Activated CD4-positive, CD25-positive, alpha-beta regulatory T cell treated with anti-CD3 and anti-CD28 coated beads, Interleukin-2, amount 50 U/mL, for 24 hours (primary cell): Measurements from ENCODE around the gene PRPF19.

ENCODE experiments used
- ATAC-seq, 2 donors: fragments of 150-1000 bp; cut with Tn5 transposase; one replicate each; pipeline ENCODE4 v1.10.0; 2021; ENCODE audit warnings: mild to moderate bottlenecking in 1 of 2, moderate library complexity in 1 of 2

The PRPF19 gene

DNA sequence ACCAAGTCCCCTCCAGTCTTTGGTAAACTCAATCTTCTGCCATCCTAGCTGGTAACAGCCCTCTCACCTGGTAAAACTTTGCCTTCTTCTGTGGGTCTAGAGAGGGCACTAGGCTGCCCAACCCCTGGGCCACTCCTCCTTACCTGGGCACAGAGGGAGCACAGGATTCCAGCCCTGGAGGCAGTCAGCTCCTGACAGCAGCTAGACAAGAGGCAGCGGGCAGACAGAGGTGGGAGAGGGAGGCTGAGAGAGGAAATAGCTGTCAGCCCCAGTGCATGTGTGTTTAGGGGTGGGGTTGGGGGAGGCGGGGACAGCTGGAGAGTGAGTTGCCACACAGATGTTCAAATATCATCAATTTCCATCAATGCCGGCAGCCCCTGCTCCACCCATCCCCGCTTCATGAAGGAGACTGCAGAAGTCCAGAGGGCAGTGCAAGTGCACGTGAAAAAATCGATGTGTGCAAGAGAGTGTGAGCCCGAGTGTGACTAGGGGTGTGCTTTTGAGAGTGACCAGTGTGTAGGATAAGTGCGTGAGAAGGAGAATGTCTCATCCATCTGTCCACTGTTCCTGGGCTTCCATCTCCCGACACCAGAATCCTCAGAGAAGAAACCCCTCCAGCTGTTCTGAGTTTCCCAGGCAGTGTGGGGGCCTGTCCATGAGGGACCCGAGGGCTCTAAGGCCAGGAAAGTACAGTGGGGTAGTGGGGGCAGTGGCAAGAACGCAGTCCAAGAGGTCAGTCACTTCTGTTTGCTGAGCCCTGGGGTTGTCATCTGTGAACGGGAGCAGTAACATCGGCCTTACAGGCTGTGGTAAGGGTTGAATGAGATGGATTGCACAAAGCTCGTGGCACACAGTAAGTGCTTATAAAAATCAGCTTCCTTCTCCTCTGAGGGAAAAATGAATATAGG, 50.4 kb downstream of the PRPF19 start, which contains the start of gene PTGDR2:
Gene PTGDR2, minus strand, starts transcription at position 225 of the 908 bp plus-strand sequence. CDS start 2,228 bp downstream, outside the sequence.
- ATAC-seq, result no peak

- ATAC-seq, result no peak
Measured at GRCh38 chr11:60854847-60855725, 51.3 kb downstream of the PRPF19 start.

- no peak for ATAC-seq
Measured at GRCh38 chr11:60854140-60854846, 52.1 kb downstream of the PRPF19 start.

GRCh38 chr11:60852982-60853950, 53.1 kb downstream of the PRPF19 start:
- ATAC-seq, result no peak

- no peak for ATAC-seq
Measured at GRCh38 chr11:60852117-60852981, 54.0 kb downstream of the PRPF19 start.

DNA sequence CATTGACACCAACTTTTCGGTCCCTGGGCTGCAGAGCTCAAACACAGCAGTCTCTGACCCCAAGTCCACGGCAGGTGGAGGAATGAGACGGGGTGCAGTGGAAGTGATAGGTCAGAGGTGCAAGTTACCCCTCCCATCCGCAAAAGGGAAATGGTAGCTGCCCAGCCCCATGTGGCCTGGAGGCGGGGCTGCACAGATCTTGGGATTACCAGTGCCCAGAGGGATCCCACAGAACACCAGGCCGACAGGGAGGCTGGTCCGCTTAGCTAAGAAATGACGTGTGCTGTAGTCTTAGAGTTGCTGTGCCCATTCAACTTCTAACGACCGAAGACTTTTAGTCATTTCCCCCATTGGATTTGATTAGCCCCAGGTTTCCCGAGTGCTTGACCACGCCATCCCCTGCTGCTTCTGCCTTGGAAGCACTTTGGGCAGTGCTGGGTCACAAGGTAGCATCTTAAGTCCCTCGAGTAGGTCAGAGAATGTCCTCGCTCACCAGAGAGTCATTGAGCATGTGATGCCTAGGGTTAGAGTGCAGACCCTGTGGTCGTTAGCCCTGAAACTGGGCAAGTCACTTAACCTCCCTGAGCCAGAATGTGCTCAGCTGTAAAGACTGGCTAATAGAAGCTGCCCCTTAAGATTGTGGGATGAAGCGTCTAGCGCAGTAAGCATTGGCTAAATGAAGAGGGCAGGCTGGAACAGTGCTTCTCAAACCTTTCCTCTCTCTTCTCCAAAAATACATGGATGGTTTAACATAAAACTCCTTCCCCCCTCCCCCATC, 54.9 kb downstream of the PRPF19 start:
- no peak for ATAC-seq

DNA sequence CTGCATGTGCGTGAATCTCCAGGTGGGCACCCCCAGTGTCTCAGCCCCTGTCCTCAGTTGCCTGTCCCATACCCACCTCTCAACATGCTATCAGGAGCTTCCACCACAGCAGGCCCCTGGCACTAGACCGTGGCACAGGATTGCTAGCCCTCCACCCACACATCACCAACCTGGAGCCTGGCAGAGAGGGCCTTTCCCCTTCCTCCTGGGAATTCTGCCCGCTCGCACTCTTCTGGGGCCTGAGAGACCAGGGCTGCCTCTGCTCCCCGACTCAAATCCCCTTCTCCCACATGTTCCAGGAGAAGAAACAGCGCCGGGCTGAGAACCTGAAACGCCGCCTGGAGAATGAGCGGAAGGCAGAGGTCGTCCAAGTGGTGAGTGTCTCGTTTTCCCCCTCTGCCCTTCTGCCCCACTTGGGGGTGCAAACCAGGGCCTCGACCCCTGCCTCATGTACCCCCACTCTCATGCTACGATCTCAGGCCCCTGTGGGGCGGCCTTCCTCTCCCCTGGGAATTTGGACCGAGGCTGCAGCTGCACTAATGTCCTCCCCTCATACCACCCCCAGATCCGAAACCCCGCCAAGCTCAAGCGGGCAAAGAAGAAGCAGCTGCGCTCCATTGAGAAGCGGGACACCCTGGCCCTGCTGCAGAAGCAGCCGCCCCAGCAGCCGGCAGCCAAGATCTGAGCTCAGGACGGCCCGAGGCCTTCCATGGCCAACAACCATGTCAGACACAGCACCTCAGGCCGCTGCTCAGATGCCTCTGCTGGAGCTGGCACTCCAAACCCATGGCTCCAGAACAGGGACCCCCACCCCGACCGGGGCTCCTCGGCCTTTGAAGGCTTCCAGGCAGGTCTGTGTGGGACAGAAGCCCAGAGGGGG, 56.5 kb downstream of the PRPF19 start:
- no peak for ATAC-seq

DNA sequence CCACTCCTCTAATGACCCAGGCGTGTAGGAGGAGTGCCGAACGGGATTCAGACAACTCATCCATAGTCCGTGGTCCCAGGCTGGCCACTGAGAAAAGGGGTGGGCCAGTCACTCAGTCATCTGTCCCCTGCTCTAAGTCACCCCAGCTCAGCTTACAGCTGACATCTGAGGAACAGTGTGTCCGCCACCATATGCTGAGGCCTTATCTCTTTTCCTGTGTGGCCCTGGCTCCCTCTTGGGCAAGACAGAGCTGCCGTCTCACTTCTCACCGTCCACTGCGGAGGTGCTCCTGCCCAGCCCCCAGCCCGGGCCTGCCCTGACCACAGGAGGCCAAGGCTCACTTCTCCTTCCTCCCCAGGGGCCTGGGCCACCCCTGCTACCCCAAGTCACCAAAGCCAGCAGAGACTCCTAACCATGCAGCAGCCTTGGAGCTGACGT, 57.7 kb downstream of the PRPF19 start:
- ATAC-seq, result no peak

GRCh38 chr11:60847896-60848295, 58.5 kb downstream of the PRPF19 start:
- ATAC-seq, result no peak

GRCh38 chr11:60847281-60847680, 59.1 kb downstream of the PRPF19 start:
- ATAC-seq, result no peak

DNA sequence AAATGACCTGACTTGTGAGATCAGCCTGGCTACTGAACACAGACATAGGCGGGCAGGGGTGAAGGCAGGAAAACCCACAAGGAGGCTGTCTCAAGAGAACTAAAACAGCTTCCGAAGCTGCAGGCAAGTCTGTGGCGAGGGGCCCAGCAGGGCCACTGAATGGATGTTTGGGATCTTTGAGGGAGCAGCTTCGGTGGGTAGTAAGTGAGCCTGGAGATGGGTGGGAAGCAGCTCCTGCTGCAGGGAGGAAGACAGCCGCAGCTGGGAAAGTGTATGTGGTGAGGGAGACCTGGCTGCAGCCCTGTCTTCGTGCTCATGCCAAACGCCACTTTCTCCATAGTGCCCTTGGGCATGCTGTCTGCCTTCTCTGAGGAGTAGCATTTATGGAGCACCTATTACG, 61.0 kb downstream of the PRPF19 start:
- no peak for ATAC-seq

- no peak for ATAC-seq
Measured at GRCh38 chr11:60844870-60845221, 61.5 kb downstream of the PRPF19 start.

- ATAC-seq, result no peak
Measured at GRCh38 chr11:60844045-60844869, 62.1 kb downstream of the PRPF19 start.

- ATAC-seq, result no peak
Measured at GRCh38 chr11:60842668-60843600, 63.5 kb downstream of the PRPF19 start.

- peak; percentile 91 to 92 for ATAC-seq
Measured at GRCh38 chr11:60841797-60842667, 64.4 kb downstream of the PRPF19 start, which contains the start of gene CCDC86. Gene CCDC86 (plus strand): TSS chr11:60842113. CDS start chr11:60842125, 12 bp downstream.
